Neural cell (in vitro differentiated cells): ENCODE results near the gene DNAH6. TPM values are rescaled to one million over a fixed set of nuclear protein-coding genes. Genes with fewer than 3 reads are reported as not detected.

Experiments
- H2AFZ ChIP-seq: fragments of 200-600, 300-800 bp; sonication (generic), shearing (Covaris generic); 2 replicates; pipeline ENCODE4 v1.6.0; 2014; ENCODE audit warnings: low read depth, mild to moderate bottlenecking, antibody characterized with exemption, low read length, moderate library complexity
- H3F3A ChIP-seq: fragments of 200-600 bp; shearing (Covaris generic); 2 replicates; pipeline ENCODE4 v1.6.1; 2016; ENCODE audit warnings: mild to moderate bottlenecking, moderate library complexity, mixed read lengths, antibody characterized with exemption, low read length; ENCODE audit not compliant: insufficient read depth, poor library complexity, severe bottlenecking
- H3K27ac ChIP-seq: fragments of 200-600, 300-800 bp; sonication (generic), shearing (Covaris generic); 2 replicates; pipeline ENCODE4 v1.5.1; 2014; ENCODE audit warnings: mild to moderate bottlenecking, low read length, moderate library complexity
- H3K27me3 ChIP-seq: fragments of 300-800, 200-600 bp; sonication (generic), shearing (Covaris generic); 2 replicates; pipeline ENCODE4 v1.6.0; 2014; ENCODE audit warnings: mild to moderate bottlenecking, low read depth, low read length, moderate library complexity; ENCODE audit not compliant: insufficient read depth
- H3K36me3 ChIP-seq: fragments of 300-800, 200-600 bp; sonication (generic), shearing (Covaris generic); 2 replicates; pipeline ENCODE4 v1.5.1; 2014; ENCODE audit warnings: mild to moderate bottlenecking, antibody characterized with exemption, low read length, moderate library complexity; ENCODE audit not compliant: insufficient read depth
- H3K4me2 ChIP-seq: fragments of 300-800, 200-600 bp; sonication (generic), shearing (Covaris generic); 2 replicates; pipeline ENCODE4 v1.6.0; 2014; ENCODE audit warnings: mild to moderate bottlenecking, low read length
- H3K4me3 ChIP-seq: fragments of 300-800, 200-600 bp; sonication (generic), shearing (Covaris generic); 2 replicates; pipeline ENCODE4 v1.5.1; 2014; ENCODE audit warnings: mild to moderate bottlenecking, low read length, moderate library complexity
- H3K79me2 ChIP-seq: fragments of 200-600 bp; shearing (Covaris generic); replicated peaks from 2 replicates; pipeline ENCODE4 v1.6.0; 2014; ENCODE audit warnings: mild to moderate bottlenecking, low read length, moderate library complexity; ENCODE audit not compliant: insufficient read depth
- H3K9ac ChIP-seq: fragments of 300-800, 200-600 bp; sonication (generic), shearing (Covaris generic); 2 replicates; pipeline ENCODE4 v1.6.1; 2016; ENCODE audit warnings: mild to moderate bottlenecking, low read length, mixed read lengths
- H3K9me2 ChIP-seq: fragments of 200-600 bp; shearing (Covaris generic); 2 replicates; pipeline ENCODE4 v1.6.1; 2016; ENCODE audit warnings: mild to moderate bottlenecking, low read length, mixed read lengths; ENCODE audit not compliant: insufficient read depth
- H3K9me3 ChIP-seq: fragments of 200-600, 300-800 bp; sonication (generic), shearing (Covaris generic); 2 replicates; pipeline ENCODE4 v1.6.1; 2016; ENCODE audit warnings: mild to moderate bottlenecking, mixed run types, low read length, moderate library complexity, mixed read lengths
- H4K20me1 ChIP-seq: fragments of 200-600 bp; shearing (Covaris generic); 2 replicates; pipeline ENCODE4 v1.6.1; 2016; ENCODE audit warnings: mild to moderate bottlenecking, mixed run types; ENCODE audit not compliant: insufficient read depth
- CTCF ChIP-seq: fragments of 450-650 bp; IDR thresholded peaks from 2 replicates; pipeline ENCODE4 v1.5.1; 2014; ENCODE audit warnings: antibody characterized with exemption, mild to moderate bottlenecking, moderate library complexity; ENCODE audit not compliant: poor library complexity, severe bottlenecking
- EP300 ChIP-seq: fragments of 450-650 bp; conservative IDR thresholded peaks from 2 replicates; pipeline ENCODE4 v1.6.1; 2014; ENCODE audit warnings: antibody characterized with exemption, mild to moderate bottlenecking, moderate library complexity; ENCODE audit not compliant: poor library complexity, severe bottlenecking
- EZH2 ChIP-seq: fragments of 200-600, 300-800 bp; shearing (Covaris generic), sonication (generic); IDR thresholded peaks from 2 replicates; pipeline ENCODE4 v1.6.1; 2014; ENCODE audit warnings: antibody characterized with exemption, low read length, borderline replicate concordance, mild to moderate bottlenecking; ENCODE audit not compliant: insufficient read depth, poor library complexity, severe bottlenecking
- MXI1 ChIP-seq: fragments of 450-650 bp; conservative IDR thresholded peaks from 2 replicates; pipeline ENCODE4 v1.6.1; 2014; ENCODE audit warnings: antibody characterized with exemption, mild to moderate bottlenecking; ENCODE audit not compliant: poor library complexity, severe bottlenecking
- POLR2AphosphoS5 ChIP-seq: IDR thresholded peaks from 2 replicates; pipeline ENCODE4 v1.6.1; 2012
- RAD21 ChIP-seq: fragments of 450-650 bp; conservative IDR thresholded peaks from 2 replicates; pipeline ENCODE4 v1.6.1; 2014; ENCODE audit warnings: antibody characterized with exemption, mild to moderate bottlenecking, moderate library complexity
- REST ChIP-seq: IDR thresholded peaks from 2 replicates; pipeline ENCODE4 v1.6.1; 2012; ENCODE audit warnings: borderline replicate concordance
- TAF1 ChIP-seq: IDR thresholded peaks from 2 replicates; pipeline ENCODE4 v1.6.1; 2012; ENCODE audit warnings: low read depth
- polyA plus RNA-seq: library from polyadenylated mRNA; depleted of rRNA; stranded (reverse); fragments of >200 nt; gene quantifications from 2 replicates; pipeline ENCODE4 v1.2.3, GENCODE V29; 2014

DNAH6 gene
- polyA plus RNA-seq, 1 donor from 2014 or later: 2.1 TPM

- TF ChIP-seq MXI1: no peak
- no peak for TF ChIP-seq EZH2
- TF ChIP-seq CTCF: no peak
- no peak for TF ChIP-seq TAF1
- no peak for TF ChIP-seq REST
- Histone ChIP-seq H3K27me3 (no peaks in the 10 kb centered on the region), H3K4me2 (no peak overlapping the region), H3K4me3 (no peak overlapping the region), H3F3A (no peaks in the 10 kb centered on the region), H3K9me2 (no peaks in the 10 kb centered on the region), H4K20me1 (no peaks in the 10 kb centered on the region), H3K9me3 (no peaks in the 10 kb centered on the region), H3K27ac (no peak overlapping the region), H3K79me2 (no peaks in the 10 kb centered on the region), H3K9ac (no peak overlapping the region), H2AFZ (no peak overlapping the region), H3K36me3 (no peaks in the 10 kb centered on the region)
These were observed 232.0 kb downstream of the DNAH6 start for GRCh38 chr2:84748341-84748740.

GRCh38 chr2:84749442-84749841 is 233.1 kb downstream of the DNAH6 start:
- TF ChIP-seq RAD21 (no peak), EZH2 (no peak), EP300 (no peak), POLR2AphosphoS5 (no peak), MXI1 (no peak), TAF1 (no peak), REST (no peak)
- no peaks in the 10 kb centered on the region for H4K20me1 ChIP-seq
- H3K79me2 ChIP-seq: no peaks in the 10 kb centered on the region

More at GRCh38 chr2:84749442-84749841, 233.1 kb downstream of the DNAH6 start:
- Histone ChIP-seq H2AFZ (no peak overlapping the region), H3F3A (no peaks in the 10 kb centered on the region), H3K9me3 (no peaks in the 10 kb centered on the region), H3K36me3 (no peaks in the 10 kb centered on the region), H3K4me2 (no peak overlapping the region), H3K27ac (no peak overlapping the region), H3K4me3 (no peak overlapping the region), H3K27me3 (no peaks in the 10 kb centered on the region), H3K9ac (no peak overlapping the region), H3K9me2 (no peaks in the 10 kb centered on the region)
